Left colon (tissue), 2 donors: ENCODE results near the gene TBC1D26. TPM values are rescaled to one million over a fixed set of nuclear protein-coding genes. Genes with fewer than 3 reads are reported as not detected.
"Not testable (repeated sequence)": the region's sequence is repeated elsewhere in the genome, so short reads cannot be mapped to it uniquely, and the experiment has no call there.

Experiments
- ATAC-seq: fragments of 200-7000 bp; cut with Tn5 transposase; one replicate; pipeline ENCODE4 v1.9.1; 2020; ENCODE audit warnings: mild to moderate bottlenecking, moderate library complexity
- DNase-seq, 2 donors: peaks; one replicate each; pipeline ENCODE4 v3.0.0-alpha.2; 2020
- intact Hi-C, 2 donors: fragments of 100-400 bp; cut with DNase I in 1 of 2; cut with micrococcal nuclease in 1 of 2; formaldehyde crosslinking; loops; one replicate each; pipeline versions ENCODE4 v1.11.2 to v1.14.0; 2022; cut with DNase I, micrococcal nuclease
- long read RNA-seq: library from polyadenylated mRNA; unstranded; transcript quantifications from one replicate; pipeline ENCODE4 v2.0.0, GENCODE V29; 2021
- total RNA-seq, 2 donors: library from RNA; stranded (reverse); fragmentation: NEBNext Ultra II Directional; extraction: Animal tissue kit (Norgen Biotek cat#: 25700); gene quantifications; one replicate each; pipeline ENCODE4 v1.2.1, GENCODE V29; 2021
- donor health status: DM: no; HTN: no; CAD: no.
- donor health status: DM: yes; HTN: yes; CAD: no.

Gene TBC1D26
- not detected for total RNA-seq
- long read RNA-seq = 0 reads

GRCh38 chr17:15731900-15732299, at the start of gene TBC1D26:
TSS of gene TBC1D26 (plus strand) at chr17:15732283. CDS start at chr17:15735349, 3,066 bp downstream.
- not testable (repeated sequence) for ATAC-seq

GRCh38 chr17:15683135-15683534, 48.9 kb upstream of the TBC1D26 start:
- intact Hi-C loops, ATAC-seq, DNase-seq: not testable (repeated sequence)

More at GRCh38 chr17:15731900-15732299, at the start of gene TBC1D26:
- intact Hi-C loops, DNase-seq: not testable (repeated sequence)

GRCh38 chr17:15683824-15684478, 48.1 kb upstream of the TBC1D26 start, which contains the start of gene TRIM16:
TSS of gene TRIM16 (minus strand) at chr17:15684311. CDS start at chr17:15651609, 32,702 bp downstream.
- intact Hi-C loops = not testable (repeated sequence)
- ATAC-seq (peak; percentile 87), DNase-seq (peak; percentile 72 to 88)

- DNase-seq, intact Hi-C loops, ATAC-seq: not testable (repeated sequence)
Observed at GRCh38 chr17:15687494-15687893, 44.6 kb upstream of the TBC1D26 start.

GRCh38 chr17:15698967-15699366, 33.1 kb upstream of the TBC1D26 start:
- intact Hi-C loops, ATAC-seq, DNase-seq: not testable (repeated sequence)

- DNase-seq = peak; percentile 97 to 99
- peak; percentile 99 for ATAC-seq
- intact Hi-C loops = not testable (repeated sequence)
Observed at GRCh38 chr17:15699413-15699924, 32.6 kb upstream of the TBC1D26 start, which contains the start of gene ZNF286A. TSS of gene ZNF286A (plus strand) at chr17:15699752. CDS start at chr17:15700330, 578 bp downstream.

- ATAC-seq = peak; percentile 40
- intact Hi-C loops, DNase-seq: not testable (repeated sequence)
Observed at GRCh38 chr17:15699937-15700336, 32.1 kb upstream of the TBC1D26 start.

GRCh38 chr17:15704239-15704638, 27.8 kb upstream of the TBC1D26 start:
- intact Hi-C loops, ATAC-seq: not testable (repeated sequence)

GRCh38 chr17:15704813-15705212, 27.3 kb upstream of the TBC1D26 start:
- intact Hi-C loops, DNase-seq, ATAC-seq: not testable (repeated sequence)

More at GRCh38 chr17:15704239-15704638, 27.8 kb upstream of the TBC1D26 start:
- not testable (repeated sequence) for DNase-seq

- ATAC-seq, DNase-seq, intact Hi-C loops: not testable (repeated sequence)
Observed at GRCh38 chr17:15708879-15709278, 23.2 kb upstream of the TBC1D26 start.

GRCh38 chr17:15716601-15717563, 15.2 kb upstream of the TBC1D26 start:
- ATAC-seq, intact Hi-C loops, DNase-seq: not testable (repeated sequence)

GRCh38 chr17:15730535-15730934, 1.5 kb upstream of the TBC1D26 start:
- DNase-seq, ATAC-seq, intact Hi-C loops: not testable (repeated sequence)

- ATAC-seq, intact Hi-C loops: not testable (repeated sequence)
Observed at GRCh38 chr17:15733174-15733789, 1.2 kb downstream of the TBC1D26 start.

GRCh38 chr17:15736578-15736977, 4.5 kb downstream of the TBC1D26 start:
- DNase-seq, intact Hi-C loops, ATAC-seq: not testable (repeated sequence)

More at GRCh38 chr17:15733174-15733789, 1.2 kb downstream of the TBC1D26 start:
- DNase-seq = not testable (repeated sequence)

GRCh38 chr17:15738066-15738465, 6.0 kb downstream of the TBC1D26 start:
- intact Hi-C loops = no loop called here
- no peak for DNase-seq
- ATAC-seq = no peak

GRCh38 chr17:15739259-15739658, 7.2 kb downstream of the TBC1D26 start:
- intact Hi-C loops, DNase-seq, ATAC-seq: not testable (repeated sequence)

GRCh38 chr17:15740041-15740440, 8.0 kb downstream of the TBC1D26 start:
- DNase-seq, ATAC-seq, intact Hi-C loops: not testable (repeated sequence)

GRCh38 chr17:15740570-15741120, 8.6 kb downstream of the TBC1D26 start:
- DNase-seq = no peak
- no peak for ATAC-seq
- intact Hi-C loops = no loop called here
